GM19035 (cell line): ENCODE measurements around the gene LRP1B.

Experiments
- ATAC-seq: cut with Tn5 transposase; IDR thresholded peaks from one replicate; pipeline ENCODE4 v1.9.1; 2021; ENCODE audit not compliant: unreplicated experiment

LRP1B gene

GRCh38 chr2:140247451-140248195 lies 1883.2 kb downstream of the LRP1B start:
- no peak for ATAC-seq

- no peak for ATAC-seq
Measured at GRCh38 chr2:140246957-140247356, 1883.9 kb downstream of the LRP1B start.

GRCh38 chr2:140246058-140246457 lies 1884.8 kb downstream of the LRP1B start:
- no peak for ATAC-seq

- no peak for ATAC-seq
Measured at GRCh38 chr2:140242889-140243288, 1887.9 kb downstream of the LRP1B start.

- no peak for ATAC-seq
Measured at GRCh38 chr2:140234116-140234515, 1896.7 kb downstream of the LRP1B start.

- ATAC-seq = no peak
Measured at GRCh38 chr2:140210963-140211362, 1919.9 kb downstream of the LRP1B start.

- no peak for ATAC-seq
Measured at GRCh38 chr2:140205093-140205492, 1925.7 kb downstream of the LRP1B start.

GRCh38 chr2:140203347-140203746 lies 1927.5 kb downstream of the LRP1B start:
- ATAC-seq = no peak

GRCh38 chr2:140201572-140201971 lies 1929.2 kb downstream of the LRP1B start:
- no peak for ATAC-seq

- no peak for ATAC-seq
Measured at GRCh38 chr2:140200764-140201163, 1930.1 kb downstream of the LRP1B start.

- ATAC-seq = no peak
Measured at GRCh38 chr2:140200307-140200706, 1930.5 kb downstream of the LRP1B start.

- no peak for ATAC-seq
Measured at GRCh38 chr2:140199312-140199711, 1931.5 kb downstream of the LRP1B start.

- ATAC-seq = no peak
Measured at GRCh38 chr2:140187086-140187485, 1943.7 kb downstream of the LRP1B start.

GRCh38 chr2:140186313-140186712 lies 1944.5 kb downstream of the LRP1B start:
- ATAC-seq = no peak

GRCh38 chr2:140185076-140185475 lies 1945.7 kb downstream of the LRP1B start:
- ATAC-seq = no peak

GRCh38 chr2:140183056-140183765 lies 1947.6 kb downstream of the LRP1B start:
- ATAC-seq = no peak
